GM18505 (cell line): ENCODE results near the gene RPL18.

ENCODE experiments used
- ATAC-seq: cut with Tn5 transposase; IDR thresholded peaks from one replicate; pipeline ENCODE4 v1.9.1; 2021; ENCODE audit not compliant: unreplicated experiment
- POLR2A ChIP-seq: IDR thresholded peaks from 4 replicates; pipeline ENCODE4 v1.6.1; 2011; ENCODE audit warnings: borderline replicate concordance; ENCODE audit not compliant: insufficient read depth, insufficient read length; ENCODE audit errors: extremely low read depth

Gene RPL18

DNA sequence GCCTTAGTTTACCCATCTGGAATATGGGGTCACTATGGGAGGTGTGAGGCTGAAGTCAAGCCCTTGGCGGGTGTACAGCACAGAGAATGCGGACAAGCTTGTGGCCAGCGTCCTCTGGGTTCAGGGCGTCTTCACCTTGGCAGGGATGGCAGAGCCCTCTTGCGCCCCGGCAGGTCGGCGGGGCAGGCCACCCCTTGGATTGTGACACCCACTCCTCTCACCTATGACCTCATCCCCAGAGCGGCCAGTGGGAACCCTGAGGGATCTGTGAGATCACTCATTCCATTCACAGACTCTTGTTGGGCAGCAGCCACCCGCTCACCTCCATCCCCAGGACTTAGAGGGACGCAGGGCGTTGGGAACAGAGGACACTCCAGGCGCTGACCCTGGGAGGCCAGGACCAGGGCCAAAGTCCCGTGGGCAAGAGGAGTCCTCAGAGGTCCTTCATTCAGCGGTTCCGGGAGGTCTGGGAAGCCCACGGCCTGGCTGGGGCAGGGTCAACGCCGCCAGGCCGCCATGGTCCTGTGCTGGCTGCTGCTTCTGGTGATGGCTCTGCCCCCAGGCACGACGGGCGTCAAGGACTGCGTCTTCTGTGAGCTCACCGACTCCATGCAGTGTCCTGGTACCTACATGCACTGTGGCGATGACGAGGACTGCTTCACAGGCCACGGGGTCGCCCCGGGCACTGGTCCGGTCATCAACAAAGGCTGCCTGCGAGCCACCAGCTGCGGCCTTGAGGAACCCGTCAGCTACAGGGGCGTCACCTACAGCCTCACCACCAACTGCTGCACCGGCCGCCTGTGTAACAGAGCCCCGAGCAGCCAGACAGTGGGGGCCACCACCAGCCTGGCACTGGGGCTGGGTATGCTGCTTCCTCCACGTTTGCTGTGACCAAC lies 12.3 kb downstream of the RPL18 start, which contains the start of gene SPACA4:
Gene SPACA4 (plus strand): TSS at position 280 of the 896 bp plus-strand sequence. CDS start 237 bp downstream, at position 517.
- TF ChIP-seq POLR2A, result no peak

GRCh38 chr19:48603850-48604249 lies 15.1 kb downstream of the RPL18 start:
- ATAC-seq, result no peak
- no peak for TF ChIP-seq POLR2A

More for the DNA sequence above, 12.3 kb downstream of the RPL18 start, which contains the start of gene SPACA4:
- no peak for ATAC-seq

GRCh38 chr19:48603449-48603848 lies 15.5 kb downstream of the RPL18 start:
- no peak for ATAC-seq
- no peak for TF ChIP-seq POLR2A

GRCh38 chr19:48603001-48603400 lies 16.0 kb downstream of the RPL18 start:
- TF ChIP-seq POLR2A, result no peak

GRCh38 chr19:48600679-48601417 lies 18.1 kb downstream of the RPL18 start:
- no peak for ATAC-seq

More at GRCh38 chr19:48603001-48603400, 16.0 kb downstream of the RPL18 start:
- no peak for ATAC-seq

DNA sequence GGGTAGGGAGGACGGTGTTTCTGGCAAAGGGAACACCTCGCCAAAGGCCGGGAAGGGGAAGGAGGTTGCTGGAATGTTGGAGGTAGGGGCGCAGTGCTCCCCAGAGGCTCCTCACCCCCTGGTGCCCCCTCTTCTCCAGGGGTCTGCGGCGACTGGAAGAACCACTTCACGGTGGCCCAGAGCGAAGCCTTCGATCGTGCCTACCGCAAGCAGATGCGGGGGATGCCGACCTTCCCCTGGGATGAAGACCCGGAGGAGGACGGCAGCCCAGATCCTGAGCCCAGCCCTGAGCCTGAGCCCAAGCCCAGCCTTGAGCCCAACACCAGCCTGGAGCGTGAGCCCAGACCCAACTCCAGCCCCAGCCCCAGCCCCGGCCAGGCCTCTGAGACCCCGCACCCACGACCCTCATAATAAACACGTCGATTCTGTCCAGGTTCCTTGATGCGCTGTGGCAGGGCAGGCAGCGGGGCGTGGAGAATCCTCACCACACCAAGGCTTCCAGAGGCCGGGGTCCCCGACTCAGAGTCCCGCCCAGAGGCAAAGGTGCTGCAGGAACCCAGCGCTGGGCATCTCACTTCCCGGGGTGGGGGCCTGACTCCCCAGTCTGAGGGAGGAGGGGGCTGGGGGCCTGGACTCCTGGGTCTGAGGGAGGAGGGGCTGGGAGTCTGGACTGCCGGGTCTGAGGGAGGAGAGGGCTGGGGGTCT lies 19.8 kb downstream of the RPL18 start:
- no peak for ATAC-seq
- no peak for TF ChIP-seq POLR2A

More at GRCh38 chr19:48600679-48601417, 18.1 kb downstream of the RPL18 start:
- TF ChIP-seq POLR2A, result no peak

DNA sequence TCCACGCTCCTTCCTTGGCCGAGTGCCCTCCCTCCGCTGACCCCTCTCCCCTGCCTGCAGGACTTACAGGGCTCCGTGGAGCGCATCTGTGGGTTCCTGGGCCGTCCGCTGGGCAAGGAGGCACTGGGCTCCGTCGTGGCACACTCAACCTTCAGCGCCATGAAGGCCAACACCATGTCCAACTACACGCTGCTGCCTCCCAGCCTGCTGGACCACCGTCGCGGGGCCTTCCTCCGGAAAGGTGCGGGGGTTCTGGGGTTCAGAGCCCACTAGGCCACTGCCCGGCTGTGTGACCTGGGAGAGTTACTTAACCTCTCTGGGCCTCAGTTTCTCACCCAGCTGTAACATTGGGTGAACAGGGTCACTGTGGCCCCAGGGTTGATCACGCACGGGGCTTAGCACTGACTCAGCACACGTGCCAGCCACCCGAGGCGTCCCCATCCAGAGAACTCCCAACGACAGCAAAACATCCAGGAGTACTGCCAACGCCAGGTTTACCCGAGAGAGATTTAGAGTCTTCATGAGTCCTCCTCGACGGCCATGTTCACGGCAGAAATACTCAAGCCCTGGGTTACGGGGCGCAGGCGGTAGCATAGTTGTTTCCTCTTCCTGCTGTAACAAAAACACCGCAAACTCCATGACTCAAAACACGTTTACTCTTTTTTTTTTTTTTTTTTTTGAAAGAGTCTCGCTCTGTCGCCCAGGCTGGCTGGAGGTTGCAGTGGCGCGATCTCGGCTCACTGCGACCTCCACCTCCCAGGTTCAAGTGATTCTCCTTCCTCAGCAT lies 22.1 kb downstream of the RPL18 start:
- ATAC-seq, result no peak
- peak; percentile 32 for TF ChIP-seq POLR2A

DNA sequence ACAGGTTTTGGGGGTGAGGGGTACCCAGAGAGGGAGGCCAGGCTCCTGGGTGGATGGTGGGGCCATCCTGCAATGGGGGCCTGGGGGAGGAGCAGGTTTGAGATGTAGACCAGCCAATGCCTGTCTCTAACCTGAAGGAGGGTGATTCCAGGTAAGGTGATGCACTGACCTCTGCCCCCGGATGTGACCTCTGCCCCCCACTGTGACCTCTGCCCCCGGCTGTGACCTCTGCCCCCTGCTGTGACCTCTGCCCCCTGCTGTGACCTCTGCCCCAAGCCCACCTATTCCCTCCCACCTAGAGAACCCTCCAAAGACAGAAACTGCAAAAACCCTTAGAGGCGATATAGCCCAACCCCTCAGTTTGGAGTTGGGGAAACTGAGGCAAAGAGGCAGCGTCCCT lies 22.7 kb downstream of the RPL18 start:
- ATAC-seq, result no peak
- no peak for TF ChIP-seq POLR2A

- TF ChIP-seq POLR2A, result no peak
- no peak for ATAC-seq
Observed at GRCh38 chr19:48595833-48596232, 23.1 kb downstream of the RPL18 start.

DNA sequence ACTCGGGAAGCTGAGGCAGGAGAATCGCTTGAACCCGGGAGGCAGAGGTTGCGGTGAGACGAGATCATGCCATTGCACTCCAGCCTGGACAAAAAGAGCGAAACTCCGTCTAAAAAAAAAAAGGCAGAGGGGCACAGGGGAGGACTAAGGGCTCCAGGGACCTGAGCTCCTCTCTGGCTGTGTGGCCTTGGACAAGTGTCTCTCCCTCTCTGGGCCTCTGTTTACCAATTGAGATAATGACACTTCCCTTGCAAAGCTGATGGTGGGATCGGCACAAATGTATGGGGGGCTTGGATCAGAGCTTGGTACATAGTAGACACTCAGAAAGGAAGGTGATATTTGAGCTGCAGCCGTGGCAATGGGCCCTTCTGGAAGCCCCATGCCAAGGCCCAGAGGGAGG lies 23.8 kb downstream of the RPL18 start:
- TF ChIP-seq POLR2A, result no peak
- ATAC-seq, result no peak

DNA sequence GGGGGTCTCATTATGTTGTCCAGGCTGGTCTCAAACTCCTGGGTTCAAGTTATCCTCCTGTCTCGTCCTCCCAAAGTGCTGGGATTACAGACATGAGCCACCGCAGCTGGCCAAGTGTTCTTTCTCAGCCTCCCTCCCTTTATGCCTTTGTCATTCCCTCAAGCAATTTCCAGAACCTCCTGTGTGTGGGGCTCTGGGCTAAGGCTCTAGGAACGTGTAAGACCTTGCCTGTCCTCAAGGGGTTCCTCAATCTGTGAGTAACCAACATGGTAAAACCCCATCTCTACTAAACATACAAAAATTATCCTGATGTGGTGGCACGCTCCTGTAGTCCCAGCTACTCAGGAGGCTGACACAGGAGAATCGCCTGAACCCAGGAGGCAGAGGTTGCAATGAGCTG lies 28.0 kb downstream of the RPL18 start:
- ATAC-seq, result no peak
- no peak for TF ChIP-seq POLR2A

GRCh38 chr19:48588670-48589401 lies 30.1 kb downstream of the RPL18 start:
- no peak for ATAC-seq
- no peak for TF ChIP-seq POLR2A
